GM19193 (cell line): ENCODE data around the gene RBMS3.

Experiments used
- POLR2A ChIP-seq: IDR thresholded peaks from 4 replicates; pipeline ENCODE4 v1.6.1; 2011; ENCODE audit not compliant: insufficient read depth, insufficient read length; ENCODE audit errors: extremely low read depth

Gene RBMS3

DNA sequence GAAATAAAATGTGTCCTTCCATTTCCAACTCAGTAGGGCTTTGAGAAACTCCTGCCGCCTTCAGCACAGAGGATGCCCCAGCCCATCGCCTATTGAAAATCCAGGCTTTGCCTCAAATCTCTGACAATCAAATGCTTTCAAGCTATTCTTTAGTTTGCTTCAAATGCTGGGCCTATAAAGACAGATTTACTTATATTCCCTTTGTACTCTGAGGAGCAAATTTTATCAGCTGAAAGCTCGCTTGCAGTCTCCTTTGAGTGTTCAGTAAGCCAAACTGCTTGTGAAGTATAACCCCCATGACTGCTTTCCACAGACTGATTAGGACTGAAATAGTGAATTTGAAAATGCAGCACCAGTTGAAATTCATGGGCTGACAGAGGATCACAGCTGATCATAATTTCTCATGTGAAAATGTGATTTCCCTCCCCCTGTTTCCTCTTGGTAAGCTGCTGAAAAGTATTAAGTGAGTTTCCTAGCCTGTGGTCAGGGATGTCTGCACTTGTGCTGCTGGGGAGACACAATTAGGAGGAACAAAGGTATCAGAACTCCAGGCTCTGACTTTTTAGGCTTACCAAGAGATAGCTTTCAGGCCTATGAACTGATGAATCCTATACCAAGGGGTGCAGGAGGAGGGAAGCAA lies 762.2 kb downstream of the RBMS3 start:
- no peak for TF ChIP-seq POLR2A

- TF ChIP-seq POLR2A: no peak
Measured at GRCh38 chr3:30044515-30044914, 763.6 kb downstream of the RBMS3 start.

DNA sequence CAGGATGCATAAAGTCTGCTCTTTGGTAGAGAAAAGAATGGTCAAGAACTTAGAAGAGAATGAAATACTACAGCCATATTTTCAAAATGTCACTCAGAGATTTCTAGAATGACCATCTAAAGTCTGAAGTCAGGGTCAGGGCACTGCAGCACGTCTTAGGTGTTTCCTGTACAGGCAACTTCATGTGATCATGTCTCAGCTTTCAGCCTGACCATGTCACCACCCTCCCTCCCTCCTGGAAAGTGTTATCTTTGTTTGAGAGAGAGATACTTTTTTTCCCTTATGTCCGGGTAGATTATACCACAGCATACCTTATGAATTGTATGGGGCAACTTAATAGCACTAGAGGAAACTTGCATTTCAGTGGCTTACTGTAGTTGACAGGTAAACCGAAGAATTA lies 767.6 kb downstream of the RBMS3 start:
- TF ChIP-seq POLR2A: no peak

DNA sequence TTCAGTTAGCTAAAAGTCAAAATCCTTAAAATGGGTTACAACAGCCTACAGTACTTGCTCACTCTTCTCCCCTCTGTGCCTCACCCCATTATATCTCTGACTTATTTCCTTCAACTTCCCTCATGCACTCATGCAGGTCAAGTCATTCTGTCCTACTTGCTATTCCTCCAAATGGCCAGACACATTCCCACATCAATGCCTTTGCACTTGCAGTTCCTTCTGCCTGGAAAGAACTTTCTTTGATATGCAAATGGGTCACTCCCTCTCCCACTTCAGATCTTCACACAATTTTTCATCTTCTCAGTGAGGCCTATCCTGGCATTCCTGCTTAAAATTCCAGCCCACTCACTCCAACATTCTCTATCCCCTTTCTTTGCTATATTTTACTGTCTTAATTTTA lies 778.4 kb downstream of the RBMS3 start:
- no peak for TF ChIP-seq POLR2A
